Ovary (tissue), 9 donors: ENCODE results near the gene IL1RAP. TPM values are rescaled to one million over a fixed set of nuclear protein-coding genes. Genes with fewer than 3 reads are reported as not detected.

Experiments used
- DNase-seq, 5 donors: peaks; one replicate each; pipeline ENCODE4 v3.0.0-alpha.2; 2019 to 2020
- H3K27ac ChIP-seq, 2 donors: fragments of 200-600 bp; one replicate each; pipeline versions ENCODE4 v1.5.1 to v1.8.0; 2019 to 2022
- H3K27me3 ChIP-seq: fragments of 200-600 bp; one replicate; pipeline ENCODE4 v1.8.0; 2022
- H3K36me3 ChIP-seq: fragments of 200-600 bp; sonication (generic); one replicate; pipeline ENCODE4 v1.5.1; 2019
- H3K4me1 ChIP-seq: one replicate; pipeline ENCODE4 v1.8.1; 2013; ENCODE audit warnings: mild to moderate bottlenecking, moderate library complexity; ENCODE audit not compliant: insufficient read depth
- H3K4me3 ChIP-seq: fragments of 200-600 bp; sonication (generic); one replicate; pipeline ENCODE4 v1.5.1; 2017
- H3K9me3 ChIP-seq, 2 donors: fragments of 200-600 bp in 1 of 2; sonication (generic) in 1 of 2; one replicate each; pipeline versions ENCODE4 v1.5.1 to v1.8.1; 2013 to 2019; ENCODE audit warnings: mild to moderate bottlenecking in 1 of 2, moderate library complexity in 1 of 2
- CTCF ChIP-seq, 3 donors: fragments of 450-650 bp in 2 of 3; fragments of 200-600 bp in 1 of 3; IDR thresholded peaks; one replicate each; pipeline versions ENCODE4 v1.5.1 to v1.8.0; 2016 to 2022; ENCODE audit warnings: antibody characterized with exemption in 3 of 3, mild to moderate bottlenecking in 1 of 3
- EP300 ChIP-seq: sonication (generic); formaldehyde crosslinking; IDR thresholded peaks from one replicate; pipeline ENCODE4 v1.6.1; 2017; ENCODE audit warnings: antibody characterized with exemption
- POLR2A ChIP-seq: fragments of 450-650 bp; IDR thresholded peaks from one replicate; pipeline ENCODE4 v1.6.1; 2017; ENCODE audit warnings: antibody characterized with exemption, mild to moderate bottlenecking, moderate library complexity
- WGBS, 3 donors: extraction: QIAGEN DNeasy Blood & Tissue Kit in 1 of 3; methylation state at CpG; one replicate each; pipeline versions ENCODE4 v1.1.5 to v1.1.7; 2013 to 2017; 5-methylcytosine and 5-hydroxymethylcytosine counted together
- intact Hi-C, 4 donors: fragments of 100-400 bp; cut with DNase I; formaldehyde crosslinking; loops; one replicate each; pipeline versions ENCODE4 v1.11.0 to v1.15.1; 2022 to 2023
- polyA plus RNA-seq, 2 donors: library from polyadenylated mRNA; stranded (reverse); fragments of 200-250 nt in 1 of 2; fragments of 350-450 nt in 1 of 2; fragmentation: Illumina TruSeq in 1 of 2; extraction: RNeasy Lipid Tissue Mini Kit (QIAGEN cat#74804) in 1 of 2; gene quantifications; one replicate each; pipeline ENCODE4 v1.2.3, GENCODE V29; 2013 to 2014
- total RNA-seq, 7 donors: library from RNA; depleted of rRNA in 2 of 7; stranded (reverse); fragments of >200 nt in 2 of 7; fragmentation: NEBNext Ultra II Directional in 3 of 7; extraction: Animal tissue kit (Norgen Biotek cat#: 25700) in 3 of 7; gene quantifications; one replicate each; pipeline versions ENCODE4 v1.1.0 to v1.2.4, GENCODE V29; 2016 to 2023
- donor health status: DM: no; HTN: no; CAD: no; lungs with moderate emphysema.
- donor health status: DM: no; HTN: no; CAD: no.
- donor health status: Bipolar disorder and iron deficiency.
- donor health status: DM: yes; HTN: yes; CAD: no.
- donor health status: DM: no; HTN: no; CAD: no.
- donor health status: DM: yes; HTN: yes; CAD: no.

The IL1RAP gene
- total and polyA plus RNA-seq, 9 donors = 3.2 to 20.3 (median 7.8) TPM

GRCh38 chr3:190548031-190548656, 34.3 kb downstream of the IL1RAP start:
- H3K27ac ChIP-seq = no peak overlapping the region
- 94 to 97% (median 94%) methylated on average over 2 of the region's 2 CpGs for WGBS, 3 donors

GRCh38 chr3:190552021-190552420, 38.1 kb downstream of the IL1RAP start:
- no peaks in the 10 kb centered on the region for H3K4me1 ChIP-seq
- no peak for DNase-seq
- intact Hi-C loops = no loop called here
- H3K4me3 ChIP-seq = no peak overlapping the region
- H3K27ac ChIP-seq = no peak overlapping the region
- no peak for TF ChIP-seq POLR2A
- TF ChIP-seq EP300 = no peak
- TF ChIP-seq CTCF (IDR thresholded peaks at IDR 0.05) = no peak
- H3K36me3 ChIP-seq = no peaks in the 10 kb centered on the region
- H3K27me3 ChIP-seq = no peaks in the 10 kb centered on the region
- no peaks in the 10 kb centered on the region for H3K9me3 ChIP-seq

More at GRCh38 chr3:190548031-190548656, 34.3 kb downstream of the IL1RAP start:
- Histone ChIP-seq H3K4me3 (no peak overlapping the region), H3K36me3 (no peaks in the 10 kb centered on the region), H3K27me3 (no peaks in the 10 kb centered on the region), H3K9me3 (no peaks in the 10 kb centered on the region), H3K4me1 (no peaks in the 10 kb centered on the region)
- no peak for DNase-seq
- intact Hi-C loops = no loop called here
- TF ChIP-seq EP300 (no peak), POLR2A (no peak), CTCF (IDR thresholded peaks at IDR 0.05) (no peak)

- 86 to 95% (median 93%) methylated on average over 16 of the region's 16 CpGs for WGBS, 3 donors
- DNase-seq = no peak
- intact Hi-C loops = no loop called here
Measured at GRCh38 chr3:190552969-190553759, 39.3 kb downstream of the IL1RAP start.

GRCh38 chr3:190554197-190554596, 40.3 kb downstream of the IL1RAP start:
- no peaks in the 10 kb centered on the region for H3K9me3 ChIP-seq
- intact Hi-C loops = no loop called here
- TF ChIP-seq POLR2A (no peak), EP300 (no peak), CTCF (IDR thresholded peaks at IDR 0.05) (no peak)
- whole genome bisulfite sequencing, 3 donors = 84 to 90% (median 86%) methylated on average over 6 of the region's 6 CpGs
- H3K4me1 ChIP-seq = no peaks in the 10 kb centered on the region
- DNase-seq = no peak
- H3K27ac ChIP-seq = no peak overlapping the region
- H3K4me3 ChIP-seq = no peak overlapping the region
- no peaks in the 10 kb centered on the region for H3K27me3 ChIP-seq
- no peaks in the 10 kb centered on the region for H3K36me3 ChIP-seq

More at GRCh38 chr3:190552969-190553759, 39.3 kb downstream of the IL1RAP start:
- Histone ChIP-seq H3K4me3 (no peak overlapping the region), H3K36me3 (no peaks in the 10 kb centered on the region), H3K4me1 (no peaks in the 10 kb centered on the region), H3K9me3 (no peaks in the 10 kb centered on the region), H3K27me3 (no peaks in the 10 kb centered on the region), H3K27ac (no peak overlapping the region)
- TF ChIP-seq EP300 = no peak
- no peak for TF ChIP-seq CTCF (IDR thresholded peaks at IDR 0.05)
- no peak for TF ChIP-seq POLR2A
